ENCODE results near the gene CPA2.
"Not testable (repeated sequence)": the region's sequence is repeated elsewhere in the genome, so short reads cannot be mapped to it uniquely, and the experiment has no call there.

The CPA2 gene

DNA sequence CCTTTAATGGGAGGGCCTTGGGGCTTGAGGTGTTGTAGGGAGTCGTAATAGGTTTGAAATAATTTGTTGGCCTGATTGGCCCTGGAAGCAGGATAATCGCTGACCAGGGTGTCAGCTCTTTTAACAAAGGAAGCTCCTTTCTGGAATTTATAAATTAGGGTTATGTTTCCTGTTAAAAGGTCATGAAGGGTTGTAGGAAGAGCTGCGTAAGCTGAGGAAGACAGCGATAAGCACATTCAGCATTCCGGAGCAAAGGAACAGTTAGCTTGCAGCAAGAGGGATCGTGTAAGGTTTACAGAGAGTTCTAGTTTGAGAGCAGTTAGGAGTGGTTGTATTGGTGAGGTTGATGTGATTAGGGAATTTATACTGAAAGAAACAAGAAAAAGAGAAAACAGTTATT is 47.6 kb downstream of the CPA2 start:
- no peak for DNase-seq (ENCODE audit: low read depth)

DNA sequence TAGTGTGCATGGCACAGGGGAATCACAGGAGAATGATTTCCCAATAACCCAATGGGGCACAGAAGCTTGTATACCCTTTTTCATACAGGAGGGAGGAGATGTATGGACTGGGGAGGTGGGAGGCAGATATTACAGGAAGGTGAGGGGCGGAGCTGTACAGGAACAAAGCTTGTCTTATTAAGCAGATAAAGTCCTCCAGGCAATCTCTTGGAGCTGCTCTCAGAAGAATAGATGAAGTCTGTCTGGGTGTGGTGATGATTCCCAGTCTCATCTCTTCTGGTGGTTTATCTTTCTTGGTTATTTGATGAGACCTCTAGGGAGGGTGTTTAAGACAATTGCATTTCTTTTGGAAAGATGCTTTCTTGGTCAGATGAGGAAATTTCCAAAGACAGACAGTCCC is 52.9 kb downstream of the CPA2 start:
- no peak for DNase-seq (ENCODE audit: low read depth)

DNA sequence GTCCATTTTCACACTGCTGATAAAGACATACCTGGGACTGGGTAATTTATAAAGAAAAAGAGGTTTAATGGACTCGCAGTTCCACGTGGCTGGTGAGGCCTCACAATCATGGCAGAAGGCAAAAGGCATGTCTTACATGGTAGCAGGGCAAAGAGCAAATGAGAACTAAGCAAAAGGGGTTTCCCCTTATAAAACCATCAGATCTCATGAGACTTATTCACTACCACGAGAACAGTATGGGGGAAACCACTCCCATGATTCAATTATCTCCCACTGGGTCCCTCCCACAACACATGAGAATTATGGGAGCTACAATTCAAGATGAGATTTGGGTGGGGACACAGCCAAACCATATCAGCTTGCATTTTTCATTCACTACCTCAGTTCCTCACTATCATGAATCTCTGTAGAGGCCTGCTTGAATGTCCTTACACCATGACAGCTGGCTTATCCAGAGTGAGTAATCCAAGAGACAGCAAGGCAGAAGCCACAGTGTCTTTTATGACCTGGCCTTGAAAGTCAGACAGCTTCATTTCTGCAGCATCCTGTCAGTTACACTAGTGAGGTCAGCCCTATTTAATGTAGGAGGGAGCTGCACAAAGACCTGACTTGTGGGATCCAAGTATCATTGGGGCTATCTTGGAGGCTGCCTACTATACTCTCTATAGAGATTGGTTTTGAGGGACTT is 55.0 kb downstream of the CPA2 start:
- DNase-seq (ENCODE audit: low read depth), result not testable (repeated sequence)

DNA sequence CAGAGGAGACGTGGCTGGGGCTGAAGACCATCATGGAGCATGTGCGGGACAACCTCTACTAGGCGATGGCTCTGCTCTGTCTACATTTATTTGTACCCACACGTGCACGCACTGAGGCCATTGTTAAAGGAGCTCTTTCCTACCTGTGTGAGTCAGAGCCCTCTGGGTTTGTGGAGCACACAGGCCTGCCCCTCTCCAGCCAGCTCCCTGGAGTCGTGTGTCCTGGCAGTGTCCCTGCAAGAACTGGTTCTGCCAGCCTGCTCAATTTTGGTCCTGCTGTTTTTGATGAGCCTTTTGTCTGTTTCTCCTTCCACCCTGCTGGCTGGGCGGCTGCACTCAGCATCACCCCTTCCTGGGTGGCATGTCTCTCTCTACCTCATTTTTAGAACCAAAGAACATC is 56.0 kb downstream of the CPA2 start:
- no peak for DNase-seq (ENCODE audit: low read depth)

DNA sequence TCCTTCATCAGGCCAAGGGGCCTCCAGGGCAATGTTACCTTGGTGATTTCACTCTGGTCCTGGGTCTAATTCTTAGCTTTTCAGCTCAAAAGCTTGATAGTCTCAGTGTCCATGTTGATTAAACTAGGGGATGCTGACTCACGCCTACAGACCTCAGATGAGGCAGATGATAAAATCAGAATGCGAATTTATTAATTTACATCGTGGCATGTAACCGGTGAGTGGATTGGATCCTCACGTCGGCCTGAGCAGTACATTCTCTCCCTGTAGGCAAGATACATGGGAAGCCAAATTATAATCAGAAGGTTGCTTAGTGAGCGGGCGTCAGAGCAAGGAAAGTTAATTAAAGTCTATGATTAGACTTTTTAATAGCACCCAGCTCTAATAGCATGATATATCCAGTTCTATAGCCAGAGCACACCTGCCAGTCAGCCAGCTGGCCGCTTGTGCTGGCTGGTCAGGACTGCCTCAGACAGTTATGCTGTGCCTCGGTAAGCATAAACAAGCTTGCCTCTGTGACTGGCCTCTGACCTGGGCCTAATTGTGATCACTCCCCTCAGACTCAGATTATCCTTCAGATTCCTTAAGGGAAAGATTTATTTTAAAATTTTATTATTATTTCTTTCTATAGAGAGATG is 57.8 kb downstream of the CPA2 start:
- no peak for DNase-seq (ENCODE audit: low read depth)

DNA sequence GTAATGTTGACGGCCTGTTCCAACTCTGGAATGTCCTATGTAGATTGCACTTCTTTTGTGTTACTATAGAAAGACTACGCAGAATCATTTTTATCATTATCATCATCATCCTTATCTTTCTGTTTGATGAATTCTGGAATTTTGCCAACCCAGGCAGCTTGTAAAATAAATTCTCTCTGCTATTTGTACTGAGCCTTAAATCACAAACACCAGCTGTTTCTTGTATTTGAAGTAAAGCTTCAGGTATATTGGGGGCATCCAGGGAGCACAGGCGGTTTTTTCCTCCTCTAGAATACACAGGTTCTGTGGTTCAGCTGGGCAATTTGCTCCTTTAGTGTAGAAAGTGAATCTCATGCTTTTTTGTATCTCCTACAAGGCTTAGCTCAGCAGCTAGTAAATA is 63.0 kb downstream of the CPA2 start:
- no peak for DNase-seq (ENCODE audit: low read depth)

DNA sequence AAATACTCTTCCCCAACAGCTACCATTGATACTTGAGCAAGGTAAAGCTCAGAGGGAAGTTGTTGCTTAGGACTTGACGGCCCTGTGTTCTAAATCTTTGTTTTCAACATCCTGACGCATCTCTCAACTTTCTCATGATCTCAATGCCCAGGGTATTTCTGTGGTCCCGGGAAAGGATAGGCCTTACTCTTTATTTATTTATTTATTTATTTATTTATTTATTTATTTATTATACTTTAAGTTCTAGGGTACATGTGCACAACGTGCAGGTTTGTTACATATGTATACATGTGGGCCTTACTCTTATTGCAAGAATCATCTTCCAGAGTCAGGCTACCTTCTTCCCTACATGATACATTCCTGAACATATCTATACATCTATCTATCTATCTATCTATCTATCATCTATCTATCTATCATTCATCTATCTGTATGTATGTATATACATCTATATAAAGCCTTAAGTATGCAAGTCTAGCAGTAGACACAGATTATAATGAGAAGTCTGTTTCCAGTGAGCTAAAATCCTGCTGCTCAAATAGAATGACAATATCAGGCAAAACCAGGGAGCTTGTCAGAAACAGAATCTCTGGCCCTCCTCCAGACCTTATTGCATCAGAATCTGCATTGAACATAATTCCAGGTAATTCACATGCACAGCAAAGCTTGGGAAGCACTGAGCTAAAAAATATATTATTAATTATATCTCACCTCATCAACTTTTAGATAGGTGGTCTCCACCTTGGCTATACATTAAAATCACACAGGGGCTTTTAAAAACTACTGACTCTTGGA is 65.8 kb downstream of the CPA2 start:
- no peak for DNase-seq (ENCODE audit: low read depth)

DNA sequence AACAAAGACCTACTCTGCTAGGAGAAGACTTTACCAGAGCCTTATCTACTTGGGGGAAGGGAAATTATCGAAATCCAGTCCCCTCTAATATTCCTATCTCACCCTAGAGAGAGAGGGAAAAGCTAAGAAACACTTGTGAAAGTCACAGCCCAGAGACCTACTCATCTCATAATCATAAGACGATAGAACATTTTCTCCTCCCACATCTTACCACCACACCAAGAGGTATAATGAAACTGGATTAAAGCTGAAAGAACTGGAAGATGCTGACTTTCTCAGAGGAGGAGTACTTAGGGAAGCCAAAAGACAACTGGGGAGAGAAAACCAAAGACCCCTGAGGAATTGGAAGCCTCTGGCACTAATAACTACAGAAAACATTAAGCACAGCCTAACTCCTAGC is 67.2 kb downstream of the CPA2 start:
- DNase-seq (ENCODE audit: low read depth), result no peak

DNA sequence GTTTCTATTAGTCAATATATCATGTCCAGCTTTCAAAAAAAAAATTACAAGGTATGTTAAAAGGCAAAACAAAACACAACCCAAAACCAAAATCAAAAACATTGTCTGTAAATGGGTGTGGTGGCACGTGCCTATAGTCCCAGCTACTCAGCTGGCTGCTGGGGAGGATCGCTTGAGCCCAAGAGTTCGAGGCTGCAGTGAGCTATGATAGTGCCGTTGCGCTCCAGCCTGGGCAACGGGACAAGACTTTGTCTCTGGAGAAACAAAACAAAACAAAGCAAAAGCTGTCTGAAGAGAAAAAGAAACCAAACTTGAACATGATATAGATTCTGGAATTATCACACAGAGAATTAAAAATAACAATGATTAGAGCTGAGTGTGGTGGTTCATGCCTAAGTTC is 67.6 kb downstream of the CPA2 start:
- no peak for DNase-seq (ENCODE audit: low read depth)

DNA sequence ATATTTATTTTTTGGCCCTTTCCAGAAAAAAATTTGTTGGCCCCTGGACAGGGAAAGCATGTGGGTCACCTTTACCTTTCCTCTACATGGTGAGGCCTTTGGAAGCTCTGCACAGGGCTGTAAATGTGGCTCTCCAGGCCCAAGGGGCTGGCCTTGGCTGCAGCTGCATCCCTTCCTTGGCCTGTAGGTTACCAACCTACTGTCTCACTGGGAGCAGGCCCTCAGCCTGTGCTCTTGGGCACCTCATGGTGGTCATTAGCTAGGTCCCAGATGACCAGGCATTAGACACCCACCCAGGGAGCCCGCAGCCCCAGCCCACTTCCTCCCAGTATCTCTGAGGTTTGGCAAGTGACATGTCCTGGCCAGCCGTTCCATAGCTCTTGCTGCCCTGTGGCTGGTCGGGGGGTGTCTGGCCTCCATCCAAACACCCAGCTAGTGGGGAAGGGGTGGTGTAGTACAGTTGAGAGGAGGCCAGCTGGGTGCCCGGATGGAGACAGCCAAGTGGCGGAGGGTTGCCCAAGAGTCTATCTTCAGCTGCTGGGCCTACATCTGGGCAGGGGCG is 70.8 kb downstream of the CPA2 start:
- DNase-seq (ENCODE audit: low read depth), result no peak

DNA sequence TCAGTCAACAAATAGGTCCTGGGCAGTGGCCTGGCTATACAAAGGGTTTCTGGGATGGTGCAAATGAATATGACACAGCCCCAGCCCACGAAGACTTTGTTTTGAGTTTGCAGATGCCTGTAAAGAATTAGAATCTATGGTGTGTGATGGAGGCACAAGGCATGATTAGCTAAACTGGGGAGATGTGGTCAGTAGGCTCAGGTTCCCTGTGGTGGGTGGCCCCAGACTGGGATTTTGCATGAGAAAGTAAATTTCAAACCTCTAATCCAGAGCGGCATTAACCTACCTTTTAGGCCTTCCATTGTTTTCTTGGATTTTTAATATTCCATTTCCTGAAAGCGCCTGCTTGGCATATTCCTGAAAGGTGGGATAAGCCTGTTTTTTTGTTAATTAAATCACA is 71.6 kb downstream of the CPA2 start:
- no peak for DNase-seq (ENCODE audit: low read depth)
